Activated CD8-positive, alpha-beta memory T cell treated with anti-CD3 and anti-CD28 coated beads, Interleukin-2, amount 50 U/mL, for 1 hour (primary cell): Measurements from ENCODE around the gene TMUB1.
"Not testable (repeated sequence)": the region's sequence is repeated elsewhere in the genome, so short reads cannot be mapped to it uniquely, and the experiment has no call there.

Experiments used
- DNase-seq: peaks from one replicate; pipeline ENCODE4 v3.0.0-alpha.2; 2020; ENCODE audit errors: extremely low read depth

The TMUB1 gene

DNA sequence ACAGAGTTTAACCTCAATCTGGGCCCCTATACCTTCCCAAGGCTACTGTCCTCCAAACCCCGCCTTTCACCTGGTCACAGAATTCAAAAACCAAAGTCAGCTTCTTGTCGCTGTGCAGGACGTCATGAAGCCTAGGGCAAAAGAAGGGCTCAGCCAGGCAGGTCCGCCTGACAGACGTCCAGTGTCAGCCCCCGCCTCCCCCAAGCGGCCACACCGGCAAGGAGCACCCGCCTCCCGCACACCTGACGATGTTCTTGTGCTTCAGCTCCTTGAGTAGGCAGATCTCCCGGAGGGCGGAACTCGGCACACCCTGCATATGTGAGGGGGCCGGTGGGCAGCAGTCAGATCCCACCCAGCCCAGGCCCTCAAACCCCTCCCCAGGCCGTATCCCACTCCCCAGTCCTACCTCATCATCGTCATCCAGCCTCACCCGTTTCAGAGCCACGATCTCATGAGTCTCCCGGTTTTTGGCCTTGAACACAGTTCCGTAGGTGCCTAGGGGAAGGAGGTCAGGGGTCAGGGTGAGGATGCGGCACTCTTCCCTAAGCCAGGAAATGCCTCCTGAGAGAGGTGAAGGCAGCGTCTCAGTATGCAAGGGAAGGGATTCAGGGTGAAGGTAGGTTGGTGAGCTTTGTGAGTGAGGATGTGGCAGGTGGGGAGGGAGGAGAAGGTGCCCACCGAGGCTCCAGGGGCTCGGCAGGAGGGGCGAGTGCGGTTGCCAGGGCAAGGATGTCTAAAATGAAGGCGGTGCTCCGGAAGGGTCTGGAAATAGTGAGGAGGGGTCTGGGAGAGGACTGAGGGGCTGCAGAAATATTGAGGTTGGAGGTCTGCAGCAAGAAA lies 26.4 kb downstream of the TMUB1 start:
- no peak for DNase-seq

DNA sequence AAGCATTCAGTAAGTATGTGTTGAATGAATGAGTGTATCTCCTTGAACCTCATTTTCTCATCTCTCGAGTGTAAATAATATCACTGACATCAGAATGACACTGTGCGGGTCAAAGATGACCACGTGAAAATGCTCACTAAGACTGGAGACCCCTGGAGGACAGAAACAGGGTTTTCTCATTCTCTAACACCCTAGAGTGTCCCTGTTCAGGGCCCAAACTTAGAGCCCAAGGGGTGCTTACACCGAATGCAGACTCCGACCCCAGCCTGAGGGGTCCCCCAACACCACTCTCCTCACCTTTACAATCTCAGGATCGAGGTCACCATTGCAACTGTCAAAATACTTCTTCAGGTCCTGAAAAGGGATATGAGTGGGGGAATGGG lies 27.0 kb downstream of the TMUB1 start:
- DNase-seq, result no peak

- no peak for DNase-seq
These were observed 29.5 kb downstream of the TMUB1 start for GRCh38 chr7:151053751-151054150.

DNA sequence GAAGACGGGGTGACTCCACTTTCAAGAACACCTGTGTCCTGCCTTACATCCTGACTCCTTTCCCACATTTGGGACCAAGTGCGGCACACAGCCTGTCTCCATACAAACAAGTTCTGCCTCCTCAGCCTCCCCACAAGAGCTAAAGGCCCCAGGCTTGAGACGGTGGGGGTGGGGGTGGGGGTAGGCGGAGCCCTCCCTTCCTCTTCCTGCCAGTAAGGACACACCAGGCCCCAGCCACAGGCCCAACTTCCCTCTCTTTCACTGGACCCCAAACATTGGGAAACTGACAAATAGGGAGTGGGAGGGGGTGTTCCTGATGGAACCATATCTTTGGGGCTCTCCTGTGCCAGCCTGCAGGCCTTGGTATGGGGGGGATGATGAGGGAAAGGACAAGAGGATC lies 30.2 kb downstream of the TMUB1 start:
- DNase-seq, result no peak

- no peak for DNase-seq
These were observed 32.2 kb downstream of the TMUB1 start for GRCh38 chr7:151051108-151051507.

DNA sequence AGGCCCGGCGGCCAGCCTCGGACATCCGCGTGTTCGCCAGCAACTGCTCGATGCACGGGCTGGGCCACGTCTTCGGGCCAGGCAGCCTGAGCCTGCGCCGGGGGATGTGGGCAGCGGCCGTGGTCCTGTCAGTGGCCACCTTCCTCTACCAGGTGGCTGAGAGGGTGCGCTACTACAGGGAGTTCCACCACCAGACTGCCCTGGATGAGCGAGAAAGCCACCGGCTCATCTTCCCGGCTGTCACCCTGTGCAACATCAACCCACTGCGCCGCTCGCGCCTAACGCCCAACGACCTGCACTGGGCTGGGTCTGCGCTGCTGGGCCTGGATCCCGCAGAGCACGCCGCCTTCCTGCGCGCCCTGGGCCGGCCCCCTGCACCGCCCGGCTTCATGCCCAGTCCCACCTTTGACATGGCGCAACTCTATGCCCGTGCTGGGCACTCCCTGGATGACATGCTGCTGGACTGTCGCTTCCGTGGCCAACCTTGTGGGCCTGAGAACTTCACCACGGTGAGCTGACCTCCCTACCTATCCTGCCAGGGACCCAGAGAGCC lies 34.3 kb downstream of the TMUB1 start:
- no peak for DNase-seq

- DNase-seq, result no peak
These were observed 35.1 kb downstream of the TMUB1 start, which contains the start of gene ASIC3 for GRCh38 chr7:151047976-151048815. Gene ASIC3, plus strand, starts transcription at chr7:151048531. Its CDS starts 355 bp downstream, at chr7:151048886.

GRCh38 chr7:151046603-151047573 lies 36.4 kb downstream of the TMUB1 start:
- DNase-seq, result no peak

DNA sequence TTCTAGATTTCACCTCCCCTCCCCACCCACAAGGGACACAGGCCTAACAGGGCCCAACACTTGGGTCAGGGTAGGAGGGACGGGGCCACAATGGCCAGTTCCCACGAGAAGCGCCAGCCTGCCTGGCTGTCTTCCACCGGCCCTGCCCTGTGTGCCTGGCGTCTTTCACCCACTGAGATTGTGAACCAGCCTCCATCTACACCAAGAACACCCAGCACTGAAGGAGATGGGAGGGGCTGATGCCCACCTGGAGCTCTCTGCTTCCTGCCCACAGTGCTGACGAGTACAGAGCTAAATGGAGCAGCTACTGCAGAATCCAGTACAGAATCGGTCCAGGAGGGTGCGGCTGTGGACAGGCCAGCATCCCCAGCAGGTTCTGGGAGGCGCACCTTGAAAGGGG lies 37.3 kb downstream of the TMUB1 start:
- DNase-seq, result no peak

DNA sequence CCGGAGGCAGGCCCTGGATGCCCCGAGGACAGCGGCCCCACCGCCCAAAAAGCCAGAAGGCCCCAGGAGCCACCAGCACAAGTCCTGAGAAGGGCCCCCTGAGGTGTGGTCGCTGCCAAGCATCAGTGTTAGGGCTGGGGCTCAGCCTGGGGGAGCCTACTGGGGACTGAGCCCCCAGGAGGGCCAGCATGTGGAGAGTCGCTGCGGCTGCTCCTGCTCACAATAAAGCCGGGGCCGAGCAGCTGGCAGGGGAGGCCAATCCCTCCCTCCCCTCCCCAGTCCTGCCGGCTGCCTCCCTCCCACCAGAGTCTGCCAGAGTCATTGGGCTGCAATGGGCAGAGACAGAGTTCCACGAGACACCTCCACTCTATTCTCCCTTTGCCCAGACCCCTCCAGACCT lies 38.0 kb downstream of the TMUB1 start:
- DNase-seq, result no peak

DNA sequence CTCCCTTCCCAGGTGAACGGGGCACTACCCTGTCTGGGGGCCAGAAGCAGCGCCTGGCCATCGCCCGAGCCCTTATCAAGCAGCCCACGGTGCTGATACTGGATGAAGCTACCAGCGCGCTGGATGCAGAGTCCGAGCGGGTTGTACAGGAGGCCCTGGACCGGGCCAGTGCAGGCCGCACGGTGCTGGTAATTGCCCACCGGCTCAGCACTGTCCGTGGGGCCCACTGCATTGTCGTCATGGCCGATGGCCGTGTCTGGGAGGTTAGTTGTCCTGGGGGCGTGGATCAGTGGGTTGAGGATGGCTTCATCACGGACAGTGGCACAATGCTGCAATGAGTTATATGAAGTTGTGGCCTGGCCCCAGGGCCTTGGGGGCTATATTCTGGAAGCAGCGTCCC lies 39.3 kb downstream of the TMUB1 start:
- DNase-seq, result no peak

DNA sequence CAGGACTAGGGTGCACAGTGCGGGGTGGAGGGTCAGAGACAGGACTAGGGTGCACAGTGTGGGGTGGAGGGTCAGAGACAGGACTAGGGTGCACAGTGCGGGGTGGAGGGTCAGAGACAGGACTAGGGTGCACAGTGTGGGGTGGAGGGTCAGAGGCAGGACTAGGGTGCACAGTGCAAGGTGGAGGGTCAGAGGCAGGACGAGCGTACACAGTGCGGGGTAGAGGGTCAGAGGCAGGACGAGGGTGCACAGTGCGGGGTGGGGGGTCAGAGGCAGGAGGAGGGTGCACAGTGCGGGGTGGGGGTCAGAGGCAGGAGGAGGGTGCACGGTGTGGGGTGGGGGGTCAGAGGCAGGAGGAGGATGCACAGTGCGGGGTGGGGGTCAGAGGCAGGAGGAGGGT lies 39.8 kb downstream of the TMUB1 start:
- DNase-seq, result not testable (repeated sequence)

GRCh38 chr7:151040616-151041375 lies 42.5 kb downstream of the TMUB1 start:
- DNase-seq, result no peak

DNA sequence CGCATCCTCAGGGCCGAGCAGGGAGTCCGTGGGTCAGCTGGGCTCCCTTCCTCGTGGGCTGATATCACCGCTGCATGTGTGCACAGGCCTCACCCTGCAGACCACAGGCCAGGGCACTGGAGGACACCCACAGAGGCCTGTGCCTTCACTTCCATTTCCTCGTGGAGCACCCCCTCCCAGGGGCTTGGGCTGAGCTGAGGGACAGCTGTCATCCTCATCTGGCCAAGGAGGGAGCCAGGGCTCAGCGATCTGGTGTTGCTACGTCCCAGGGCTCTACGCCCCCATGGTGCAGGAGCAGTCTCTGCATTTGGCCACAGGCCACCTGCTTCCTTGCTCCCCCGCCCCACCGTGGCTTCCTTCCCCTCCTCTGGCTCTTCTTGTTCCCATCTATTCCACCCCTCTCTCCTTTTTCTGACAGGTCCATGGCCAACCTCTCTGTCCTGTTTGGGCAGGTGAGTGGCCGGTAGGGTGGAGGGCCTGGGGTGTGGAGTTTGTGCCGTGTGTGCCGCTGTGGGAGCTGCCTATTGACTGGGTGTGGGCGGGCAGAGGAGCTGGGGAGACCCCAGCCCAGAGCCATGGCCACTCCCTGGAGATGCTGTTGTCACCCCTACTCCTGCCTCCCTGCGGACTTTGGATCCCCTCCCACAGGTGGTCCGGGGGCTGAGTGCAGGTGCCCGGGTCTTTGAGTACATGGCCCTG lies 43.3 kb downstream of the TMUB1 start:
- DNase-seq, result no peak

GRCh38 chr7:151038951-151039849 lies 44.1 kb downstream of the TMUB1 start:
- DNase-seq, result no peak

DNA sequence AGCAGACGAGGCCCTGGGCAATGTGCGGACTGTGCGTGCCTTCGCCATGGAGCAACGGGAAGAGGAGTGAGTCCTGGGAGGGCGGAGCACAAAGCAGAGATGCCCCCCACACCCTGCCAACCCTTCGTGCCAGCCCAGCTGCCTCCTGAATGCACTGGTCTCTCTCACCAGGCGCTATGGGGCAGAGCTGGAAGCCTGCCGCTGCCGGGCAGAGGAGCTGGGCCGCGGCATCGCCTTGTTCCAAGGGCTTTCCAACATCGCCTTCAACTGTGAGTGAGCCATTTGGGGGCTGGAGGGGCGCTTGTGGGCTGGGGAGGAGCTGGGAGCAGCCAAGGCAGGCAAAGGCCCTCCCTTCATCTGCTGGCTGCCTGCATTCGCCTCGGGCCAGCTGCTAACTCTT lies 47.4 kb downstream of the TMUB1 start:
- DNase-seq, result no peak

GRCh38 chr7:151035026-151035717 lies 48.1 kb downstream of the TMUB1 start:
- DNase-seq, result no peak

DNA sequence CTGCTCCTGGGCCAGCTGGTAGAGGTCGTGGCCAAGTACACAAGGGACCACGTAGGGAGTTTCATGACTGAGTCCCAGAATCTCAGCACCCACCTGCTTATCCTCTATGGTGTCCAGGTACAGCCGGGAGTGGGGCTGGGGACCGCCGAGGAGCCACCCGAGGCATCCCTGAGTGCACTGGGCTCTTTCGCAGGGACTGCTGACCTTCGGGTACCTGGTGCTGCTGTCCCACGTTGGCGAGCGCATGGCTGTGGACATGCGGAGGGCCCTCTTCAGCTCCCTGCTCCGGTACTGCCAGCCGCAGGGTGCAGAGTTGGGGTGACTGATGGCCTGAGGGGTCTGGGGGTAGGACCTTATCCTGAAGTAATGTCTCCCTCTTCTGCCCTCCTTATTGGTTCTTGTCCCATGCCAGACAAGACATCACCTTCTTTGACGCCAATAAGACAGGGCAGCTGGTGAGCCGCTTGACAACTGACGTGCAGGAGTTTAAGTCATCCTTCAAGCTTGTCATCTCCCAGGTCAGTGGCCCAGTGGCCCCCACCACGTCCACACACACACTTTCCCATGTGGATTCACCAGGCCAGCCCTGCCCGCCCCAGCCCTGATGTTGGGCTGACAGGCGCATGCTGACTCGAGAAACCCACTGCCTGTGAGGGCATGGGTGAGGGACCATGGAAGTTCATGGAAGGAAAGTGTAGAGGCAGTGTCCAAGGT lies 48.8 kb downstream of the TMUB1 start:
- DNase-seq, result no peak
